Measurements from ENCODE around the gene ME3. TPM values are rescaled to one million over a fixed set of nuclear protein-coding genes. Genes with fewer than 3 reads are reported as not detected.

The ME3 gene
- total RNA-seq, 1 donor from 2014 or later: 1.3 TPM

- ATAC-seq (ENCODE audit: low read depth): no peak
- TF ChIP-seq CTCF (IDR thresholded peaks at IDR 0.05): no peak
- ChIA-PET CTCF (no interaction called here), POLR2A (no interaction called here)
- no peak for DNase-seq
- Mint-ChIP-seq H3K4me3 (no peak overlapping the region), H3K27me3 (peaks cover 28% of the 10 kb centered on the region), H3K4me1 (peaks cover 2% of the 10 kb centered on the region), H3K9me3 (no peaks in the 10 kb centered on the region), H3K36me3 (ENCODE audit: low read depth) (no peaks in the 10 kb centered on the region), H3K27ac (no peak overlapping the region)
- intact Hi-C loops (cut with micrococcal nuclease): no loop called here
Measured at GRCh38 chr11:86666193-86666592, 6.2 kb downstream of the ME3 start.

GRCh38 chr11:86664930-86665329 lies 7.5 kb downstream of the ME3 start:
- H3K27me3 Mint-ChIP-seq: peaks cover 24% of the 10 kb centered on the region
- ATAC-seq (ENCODE audit: low read depth): no peak
- POLR2A ChIA-PET: no interaction called here
- H3K27ac Mint-ChIP-seq: no peak overlapping the region
- intact Hi-C loops (cut with micrococcal nuclease): no loop called here
- no peak overlapping the region for H3K4me3 Mint-ChIP-seq
- no peak for DNase-seq
- H3K9me3 Mint-ChIP-seq: no peaks in the 10 kb centered on the region
- no peaks in the 10 kb centered on the region for H3K36me3 Mint-ChIP-seq (ENCODE audit: low read depth)
- no peak for TF ChIP-seq CTCF (IDR thresholded peaks at IDR 0.05)
- CTCF ChIA-PET: no interaction called here
- no peaks in the 10 kb centered on the region for H3K4me1 Mint-ChIP-seq

- no peaks in the 10 kb centered on the region for H3K9me3 Mint-ChIP-seq
- H3K4me3 Mint-ChIP-seq: no peak overlapping the region
- peaks cover 15% of the 10 kb centered on the region for H3K27me3 Mint-ChIP-seq
- ChIA-PET POLR2A (no interaction called here), CTCF (no interaction called here)
- H3K36me3 Mint-ChIP-seq (ENCODE audit: low read depth): no peaks in the 10 kb centered on the region
- ATAC-seq (ENCODE audit: low read depth): no peak
- H3K27ac Mint-ChIP-seq: no peak overlapping the region
- DNase-seq: no peak
- no peaks in the 10 kb centered on the region for H3K4me1 Mint-ChIP-seq
- intact Hi-C loops (cut with micrococcal nuclease): no loop called here
- no peak for TF ChIP-seq CTCF (IDR thresholded peaks at IDR 0.05)
Measured at GRCh38 chr11:86663761-86664160, 8.7 kb downstream of the ME3 start.

DNA sequence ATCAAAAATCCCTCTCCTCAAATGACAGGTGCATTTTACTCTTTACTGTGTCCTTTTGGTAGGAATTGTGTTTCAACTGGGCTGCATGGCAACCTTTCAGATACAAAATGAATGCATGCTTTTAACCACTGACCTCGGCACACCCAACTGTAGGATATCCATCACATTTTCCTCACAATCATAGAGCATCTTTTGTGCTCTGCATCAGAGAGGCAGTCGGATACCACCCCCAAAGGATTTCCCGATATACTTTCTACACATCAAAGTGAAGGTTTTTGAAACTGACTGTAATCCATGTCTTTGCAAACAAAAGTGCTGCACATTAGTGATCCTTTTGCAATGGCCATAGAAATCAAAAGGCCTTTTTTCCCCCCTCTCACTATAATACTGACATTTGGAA lies 9.1 kb downstream of the ME3 start:
- no peak overlapping the region for H3K4me3 Mint-ChIP-seq
- H3K36me3 Mint-ChIP-seq (ENCODE audit: low read depth): no peaks in the 10 kb centered on the region
- TF ChIP-seq CTCF (IDR thresholded peaks at IDR 0.05): no peak
- H3K27ac Mint-ChIP-seq: no peak overlapping the region
- ChIA-PET CTCF (no interaction called here), POLR2A (no interaction called here)
- peaks cover 11% of the 10 kb centered on the region for H3K27me3 Mint-ChIP-seq
- no peaks in the 10 kb centered on the region for H3K9me3 Mint-ChIP-seq
- no peaks in the 10 kb centered on the region for H3K4me1 Mint-ChIP-seq
- DNase-seq: no peak
- intact Hi-C loops (cut with micrococcal nuclease): no loop called here
- ATAC-seq (ENCODE audit: low read depth): no peak

GRCh38 chr11:86660736-86661135 lies 11.7 kb downstream of the ME3 start:
- ChIA-PET CTCF (no interaction called here), POLR2A (no interaction called here)
- H3K4me3 Mint-ChIP-seq: no peak overlapping the region
- no peaks in the 10 kb centered on the region for H3K4me1 Mint-ChIP-seq
- no peak for ATAC-seq (ENCODE audit: low read depth)
- intact Hi-C loops (cut with micrococcal nuclease): no loop called here
- DNase-seq: no peak
- no peaks in the 10 kb centered on the region for H3K36me3 Mint-ChIP-seq (ENCODE audit: low read depth)
- peaks cover 2% of the 10 kb centered on the region for H3K9me3 Mint-ChIP-seq
- TF ChIP-seq CTCF (IDR thresholded peaks at IDR 0.05): no peak
- no peak overlapping the region for H3K27ac Mint-ChIP-seq
- H3K27me3 Mint-ChIP-seq: peaks cover 4% of the 10 kb centered on the region

Measured in activated B cell treated with CpG ODN at 0.5 μM for 24 hours (primary cell).